B cell (primary cell): ENCODE measurements around the gene EPHB1. TPM values are rescaled to one million over a fixed set of nuclear protein-coding genes. Genes with fewer than 3 reads are reported as not detected.

Experiments used
- ATAC-seq: fragments of 200-7000 bp; cut with Tn5 transposase; one replicate; pipeline ENCODE4 v1.10.0; 2021; ENCODE audit warnings: low read depth, mild to moderate bottlenecking, moderate number of reproducible peaks, moderate library complexity
- CTCF ChIA-PET: fragments of 350-600 bp; sonication (Branson Sonifier 250); formaldehyde crosslinking; loops from one replicate; lab custom pipeline; 2021; ENCODE audit warnings: antibody characterized with exemption, inconsistent platforms; lab: Charles Lee
- POLR2A ChIA-PET: fragments of 350-600 bp; sonication (Branson Sonifier 250); formaldehyde crosslinking; loops from one replicate; lab custom pipeline; 2021; ENCODE audit warnings: antibody characterized with exemption; lab: Charles Lee
- DNase-seq: peaks from one replicate; pipeline ENCODE4 v3.0.0; 2013
- H2AFZ ChIP-seq: 2 replicates; pipeline ENCODE4 v1.6.1; 2012; ENCODE audit warnings: mild to moderate bottlenecking, low read depth, low read length; ENCODE audit not compliant: insufficient read depth, poor library complexity, severe bottlenecking
- H3K27ac ChIP-seq, 2 donors: 1 replicate in 1 of 2; 2 replicates in 1 of 2; pipeline ENCODE4 v1.5.1; 2012 to 2013; ENCODE audit warnings: low read length in 2 of 2, mild to moderate bottlenecking in 2 of 2, moderate library complexity in 1 of 2
- H3K27me3 ChIP-seq, 4 experiments: fragments of 200-600 bp in 1 of 4; sonication (generic) in 1 of 4; replicated peaks in 1 of 4; 1 replicate in 2 of 4; 2 replicates in 2 of 4; pipeline versions ENCODE4 v1.6.1 to v1.7.0; 2013 to 2016; ENCODE audit warnings: low read length in 3 of 4, mild to moderate bottlenecking in 2 of 4, mixed read lengths in 1 of 4, moderate library complexity in 1 of 4; ENCODE audit not compliant: insufficient read depth in 4 of 4, control insufficient read depth in 3 of 4; ENCODE audit errors: control extremely low read depth in 1 of 4
- H3K36me3 ChIP-seq, 2 experiments: replicated peaks in 1 of 2; 1 replicate in 1 of 2; 2 replicates in 1 of 2; pipeline versions ENCODE4 v1.6.1 to v1.7.1; 2013; ENCODE audit warnings: low read length in 1 of 2; ENCODE audit not compliant: insufficient read depth in 2 of 2, control insufficient read depth in 1 of 2; ENCODE audit errors: control extremely low read depth in 1 of 2, extremely low read depth in 1 of 2
- H3K4me1 ChIP-seq, 2 donors: fragments of 200-600 bp in 1 of 2; sonication (generic) in 1 of 2; 1 replicate in 1 of 2; 2 replicates in 1 of 2; pipeline versions ENCODE4 v1.5.1 to v1.6.1; 2013 to 2017; ENCODE audit warnings: low read length in 2 of 2; ENCODE audit not compliant: control insufficient read depth in 2 of 2, insufficient read depth in 2 of 2
- H3K4me2 ChIP-seq: replicated peaks from 2 replicates; pipeline ENCODE3; 2012; ENCODE audit warnings: mild to moderate bottlenecking, low read depth, low read length; ENCODE audit not compliant: poor library complexity, severe bottlenecking
- H3K4me3 ChIP-seq, 5 experiments: fragments of 200-600 bp in 1 of 5; sonication (generic) in 1 of 5; 1 replicate in 3 of 5; 2 replicates in 2 of 5; pipeline versions ENCODE4 v1.5.1 to v1.7.0; 2011 to 2016; ENCODE audit warnings: low read length in 4 of 5, mild to moderate bottlenecking in 4 of 5, low read depth in 2 of 5, control low read depth in 1 of 5, moderate library complexity in 1 of 5; ENCODE audit not compliant: insufficient read depth in 1 of 5; ENCODE audit errors: control extremely low read depth in 1 of 5, extremely low read depth in 1 of 5
- H3K79me2 ChIP-seq: fragments of 200-600 bp; sonication (generic); one replicate; pipeline ENCODE4 v1.6.0; 2016; ENCODE audit warnings: low read length; ENCODE audit not compliant: control insufficient read depth, insufficient read depth
- H3K9ac ChIP-seq: fragments of 200-600 bp; sonication (generic); 2 replicates; pipeline ENCODE4 v1.6.1; 2017; ENCODE audit warnings: mild to moderate bottlenecking, low read length, moderate library complexity
- H3K9me3 ChIP-seq, 3 donors: one replicate each; pipeline versions ENCODE4 v1.6.1 to v1.7.1; 2013; ENCODE audit warnings: low read length in 2 of 3; ENCODE audit not compliant: control insufficient read depth in 2 of 3, insufficient read depth in 1 of 3; ENCODE audit errors: control extremely low read depth in 1 of 3
- H4K20me1 ChIP-seq: 2 replicates; pipeline ENCODE4 v1.6.0; 2012; ENCODE audit warnings: mild to moderate bottlenecking, low read length; ENCODE audit not compliant: insufficient read depth, control insufficient read depth, poor library complexity, severe bottlenecking
- H3K27ac Mint-ChIP-seq: one replicate; pipeline ENCODE4 v1.8.0; 2021; ENCODE audit warnings: mixed read lengths
- H3K27me3 Mint-ChIP-seq: one replicate; pipeline ENCODE4 v1.8.0; 2021; ENCODE audit warnings: mixed read lengths
- H3K4me1 Mint-ChIP-seq: one replicate; pipeline ENCODE4 v1.8.0; 2021; ENCODE audit warnings: mixed read lengths
- H3K4me3 Mint-ChIP-seq: one replicate; pipeline ENCODE4 v1.8.0; 2021; ENCODE audit warnings: mixed read lengths
- H3K9me3 Mint-ChIP-seq: one replicate; pipeline ENCODE4 v1.8.0; 2022; ENCODE audit warnings: mixed read lengths; ENCODE audit not compliant: insufficient read depth
- EZH2 ChIP-seq: IDR thresholded peaks from 2 replicates; pipeline ENCODE4 v1.6.1; 2012; ENCODE audit warnings: borderline replicate concordance, low read depth, mild to moderate bottlenecking, moderate library complexity, low read length; ENCODE audit not compliant: insufficient read depth, poor library complexity, severe bottlenecking
- WGBS: methylation state at CpG from one replicate; pipeline ENCODE4 v1.1.5; 2013; ENCODE audit warnings: missing lambda C conversion rate; ENCODE audit not compliant: insufficient coverage; 5-methylcytosine and 5-hydroxymethylcytosine counted together
- intact Hi-C: fragments of 100-400 bp; cut with micrococcal nuclease; formaldehyde crosslinking; loops from one replicate; pipeline ENCODE4 v1.10.0; 2022
- polyA plus RNA-seq: library from polyadenylated mRNA; depleted of rRNA; stranded (reverse); fragments of >200 nt; gene quantifications from 2 replicates; pipeline ENCODE4 v1.2.3, GENCODE V29; 2012
- total RNA-seq, 2 donors: library from RNA; stranded (reverse); fragments of 120-200 nt in 1 of 2; gene quantifications; 1 replicate in 1 of 2; 2 replicates in 1 of 2; pipeline versions ENCODE4 v1.2.3 to v1.2.4, GENCODE V29; 2013 to 2022
- TF ChIP-seq, protein P1 (sequence below): fragments of 200-600 bp; IDR thresholded peaks from one replicate; pipeline ENCODE4 v1.8.0; 2022; ENCODE audit warnings: antibody characterized with exemption, mild to moderate bottlenecking

EPHB1 gene
- total and polyA plus RNA-seq, 2 donors (not counting 1 experiment from before 2014, with no cell fraction given), result 0.01 TPM; not detected in 1

DNA sequence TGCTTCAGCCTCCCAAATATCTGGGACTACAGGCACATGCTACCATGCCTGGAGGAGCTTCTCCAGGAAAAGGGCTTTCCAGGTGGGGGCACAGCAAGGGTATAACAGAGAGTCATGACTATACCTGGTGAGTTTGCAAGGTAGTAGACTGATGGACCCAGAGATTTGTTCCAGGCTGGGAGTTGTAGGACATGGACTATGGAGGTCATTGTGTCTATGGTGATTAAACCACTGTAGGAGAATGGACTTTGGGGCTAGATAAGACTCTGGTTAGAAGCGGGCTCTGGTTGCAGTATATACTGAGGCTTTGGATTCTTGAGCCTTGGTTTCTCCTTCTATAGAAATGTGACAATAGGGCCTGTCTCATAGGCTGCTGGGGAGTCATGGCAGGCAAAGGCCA is 104.7 kb downstream of the EPHB1 start:
- Histone ChIP-seq H3K27ac (no peak overlapping the region), H3K4me2 (no peak overlapping the region), H3K36me3 (no peaks in the 10 kb centered on the region), H2AFZ (no peak overlapping the region), H3K4me1 (no peaks in the 10 kb centered on the region), H3K79me2 (no peaks in the 10 kb centered on the region), H3K27me3 (no peaks in the 10 kb centered on the region), H4K20me1 (no peaks in the 10 kb centered on the region), H3K9me3 (no peaks in the 10 kb centered on the region), H3K9ac (no peak overlapping the region), H3K4me3 (no peak overlapping the region)
- H3K4me3 Mint-ChIP-seq, result no peak overlapping the region
- ChIA-PET CTCF (no interaction called here), POLR2A (no interaction called here)
- H3K27ac Mint-ChIP-seq, result no peak overlapping the region
- TF ChIP-seq EZH2, result no peak
- TF ChIP-seq, protein P1, sequence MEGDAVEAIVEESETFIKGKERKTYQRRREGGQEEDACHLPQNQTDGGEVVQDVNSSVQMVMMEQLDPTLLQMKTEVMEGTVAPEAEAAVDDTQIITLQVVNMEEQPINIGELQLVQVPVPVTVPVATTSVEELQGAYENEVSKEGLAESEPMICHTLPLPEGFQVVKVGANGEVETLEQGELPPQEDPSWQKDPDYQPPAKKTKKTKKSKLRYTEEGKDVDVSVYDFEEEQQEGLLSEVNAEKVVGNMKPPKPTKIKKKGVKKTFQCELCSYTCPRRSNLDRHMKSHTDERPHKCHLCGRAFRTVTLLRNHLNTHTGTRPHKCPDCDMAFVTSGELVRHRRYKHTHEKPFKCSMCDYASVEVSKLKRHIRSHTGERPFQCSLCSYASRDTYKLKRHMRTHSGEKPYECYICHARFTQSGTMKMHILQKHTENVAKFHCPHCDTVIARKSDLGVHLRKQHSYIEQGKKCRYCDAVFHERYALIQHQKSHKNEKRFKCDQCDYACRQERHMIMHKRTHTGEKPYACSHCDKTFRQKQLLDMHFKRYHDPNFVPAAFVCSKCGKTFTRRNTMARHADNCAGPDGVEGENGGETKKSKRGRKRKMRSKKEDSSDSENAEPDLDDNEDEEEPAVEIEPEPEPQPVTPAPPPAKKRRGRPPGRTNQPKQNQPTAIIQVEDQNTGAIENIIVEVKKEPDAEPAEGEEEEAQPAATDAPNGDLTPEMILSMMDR, result no peak
- H3K4me1 Mint-ChIP-seq, result peaks cover 6% of the 10 kb centered on the region
- peaks cover 3% of the 10 kb centered on the region for H3K27me3 Mint-ChIP-seq
- WGBS, result 100% methylated on average over 1 of the region's 1 CpG
- H3K9me3 Mint-ChIP-seq, result no peaks in the 10 kb centered on the region
- intact Hi-C loops, result no loop called here
- ATAC-seq, result no peak
- no peak for DNase-seq

- H3K9me3 Mint-ChIP-seq, result no peaks in the 10 kb centered on the region
- ATAC-seq (no peak), DNase-seq (no peak)
- Histone ChIP-seq H3K9me3 (no peaks in the 10 kb centered on the region), H3K36me3 (no peaks in the 10 kb centered on the region), H3K79me2 (no peaks in the 10 kb centered on the region), H4K20me1 (no peaks in the 10 kb centered on the region), H3K4me3 (no peak overlapping the region), H2AFZ (no peak overlapping the region), H3K27ac (no peak overlapping the region), H3K4me2 (no peak overlapping the region), H3K27me3 (no peaks in the 10 kb centered on the region), H3K4me1 (no peaks in the 10 kb centered on the region), H3K9ac (no peak overlapping the region)
- 75% methylated on average over 1 of the region's 1 CpG for WGBS
- H3K4me1 Mint-ChIP-seq, result peaks cover 6% of the 10 kb centered on the region
- CTCF ChIA-PET, result no interaction called here
- TF ChIP-seq, protein P1, result no peak
- no peak overlapping the region for H3K4me3 Mint-ChIP-seq
- no peak overlapping the region for H3K27ac Mint-ChIP-seq
- peaks cover 3% of the 10 kb centered on the region for H3K27me3 Mint-ChIP-seq
- POLR2A ChIA-PET, result no interaction called here
- intact Hi-C loops, result no loop called here
These were observed 105.4 kb downstream of the EPHB1 start for GRCh38 chr3:134900482-134900881.
